Measurements from ENCODE around the gene PPP1R3G. TPM values are rescaled to one million over a fixed set of nuclear protein-coding genes. Genes with fewer than 3 reads are reported as not detected.

The PPP1R3G gene
- total and polyA plus RNA-seq, 9 donors = 0.67 to 2.9 (median 0.92) TPM

GRCh38 chr6:5083813-5084359 lies 1.3 kb upstream of the PPP1R3G start:
- H3K4me1 ChIP-seq (ENCODE audit: insufficient read depth) = peaks cover 3% of the 10 kb centered on the region
- H3K9me3 ChIP-seq = no peaks in the 10 kb centered on the region
- no peak for DNase-seq
- H3K27me3 ChIP-seq = no peaks in the 10 kb centered on the region
- H3K27ac ChIP-seq = peak overlapping the region in 1 of 2 donors; percentile 84
- intact Hi-C loops (cut with DNase I) = no loop called here
- peak overlapping the region; percentile 52 for H3K4me3 ChIP-seq
- 48 to 56% (median 54%) methylated on average over 15 to 18 of the region's 18 CpGs for WGBS, 3 donors
- no peaks in the 10 kb centered on the region for H3K36me3 ChIP-seq
- no peak for TF ChIP-seq POLR2A (IDR thresholded peaks at IDR 0.05)
- no peak for TF ChIP-seq CTCF (IDR thresholded peaks at IDR 0.05)
- TF ChIP-seq EP300 (IDR thresholded peaks at IDR 0.05) = no peak

GRCh38 chr6:5084360-5084780 lies 771 bp upstream of the PPP1R3G start:
- H3K36me3 ChIP-seq = no peaks in the 10 kb centered on the region
- no peaks in the 10 kb centered on the region for H3K27me3 ChIP-seq
- peak overlapping the region; percentile 53 to 84 for H3K27ac ChIP-seq
- 0 to 1% (median 0%) methylated on average over 1 to 57 of the region's 57 CpGs for WGBS, 3 donors
- peaks cover 3% of the 10 kb centered on the region for H3K4me1 ChIP-seq (ENCODE audit: insufficient read depth)
- H3K4me3 ChIP-seq = peak overlapping the region; percentile 52
- no peaks in the 10 kb centered on the region for H3K9me3 ChIP-seq
- intact Hi-C loops (cut with DNase I) = no loop called here
- no peak for TF ChIP-seq CTCF (IDR thresholded peaks at IDR 0.05)
- no peak for TF ChIP-seq EP300 (IDR thresholded peaks at IDR 0.05)
- TF ChIP-seq POLR2A (IDR thresholded peaks at IDR 0.05) = no peak
- peak; percentile 22 to 69 (median 61) for DNase-seq

- H3K4me3 ChIP-seq = peak overlapping the region; percentile 52
- peak in 3 of 5 donors; percentile 26 to 45 (median 41) for DNase-seq
- TF ChIP-seq CTCF (IDR thresholded peaks at IDR 0.05) (no peak), POLR2A (IDR thresholded peaks at IDR 0.05) (no peak), EP300 (IDR thresholded peaks at IDR 0.05) (no peak)
- no peaks in the 10 kb centered on the region for H3K9me3 ChIP-seq
- intact Hi-C loops (cut with DNase I) = no loop called here
- 1 to 2% (median 1%) methylated on average over 39 to 74 of the region's 74 CpGs for WGBS, 3 donors
- H3K36me3 ChIP-seq = no peaks in the 10 kb centered on the region
- H3K27me3 ChIP-seq = no peaks in the 10 kb centered on the region
- H3K4me1 ChIP-seq (ENCODE audit: insufficient read depth) = peaks cover 3% of the 10 kb centered on the region
- H3K27ac ChIP-seq = peak overlapping the region in 1 of 2 donors; percentile 84
Observed at GRCh38 chr6:5085648-5086293, 630 bp downstream of the PPP1R3G start.

- intact Hi-C loops (cut with DNase I) = no loop called here
- 20 to 30% (median 26%) methylated on average over 50 to 56 of the region's 56 CpGs for WGBS, 3 donors
- no peak for DNase-seq
- H3K4me1 ChIP-seq (ENCODE audit: insufficient read depth) = peaks cover 3% of the 10 kb centered on the region
- peak overlapping the region in 1 of 2 donors; percentile 4 for H3K27ac ChIP-seq
- TF ChIP-seq POLR2A (IDR thresholded peaks at IDR 0.05) = no peak
- no peak for TF ChIP-seq EP300 (IDR thresholded peaks at IDR 0.05)
- no peak for TF ChIP-seq CTCF (IDR thresholded peaks at IDR 0.05)
- no peaks in the 10 kb centered on the region for H3K36me3 ChIP-seq
- no peaks in the 10 kb centered on the region for H3K27me3 ChIP-seq
- H3K9me3 ChIP-seq = no peaks in the 10 kb centered on the region
- H3K4me3 ChIP-seq = peak overlapping the region; percentile 52
Observed at GRCh38 chr6:5086294-5086890, 1.3 kb downstream of the PPP1R3G start.

All from ovary (tissue), 9 donors.